ENCODE measurements around the gene ITGBL1.

ITGBL1 gene

GRCh38 chr13:101634142-101634541 is 181.7 kb downstream of the ITGBL1 start:
- DNase-seq: no peak

- DNase-seq: no peak
Observed at GRCh38 chr13:101639711-101640110, 187.2 kb downstream of the ITGBL1 start.

- no peak for DNase-seq
Observed at GRCh38 chr13:101640788-101641400, 188.4 kb downstream of the ITGBL1 start.

GRCh38 chr13:101645871-101646270 is 193.4 kb downstream of the ITGBL1 start:
- DNase-seq: no peak

GRCh38 chr13:101647760-101648159 is 195.3 kb downstream of the ITGBL1 start:
- no peak for DNase-seq

- no peak for DNase-seq
Observed at GRCh38 chr13:101648766-101649487, 196.5 kb downstream of the ITGBL1 start.

- no peak for DNase-seq
Observed at GRCh38 chr13:101649488-101650126, 197.1 kb downstream of the ITGBL1 start.

GRCh38 chr13:101654883-101655282 is 202.4 kb downstream of the ITGBL1 start:
- no peak for DNase-seq

- no peak for DNase-seq
Observed at GRCh38 chr13:101655435-101655834, 203.0 kb downstream of the ITGBL1 start.

- DNase-seq: no peak
Observed at GRCh38 chr13:101660711-101661110, 208.2 kb downstream of the ITGBL1 start.

GRCh38 chr13:101661839-101662238 is 209.4 kb downstream of the ITGBL1 start:
- no peak for DNase-seq

GRCh38 chr13:101673360-101674105 is 221.1 kb downstream of the ITGBL1 start:
- no peak for DNase-seq

GRCh38 chr13:101681834-101682233 is 229.4 kb downstream of the ITGBL1 start:
- no peak for DNase-seq

- DNase-seq: no peak
Observed at GRCh38 chr13:101686003-101686402, 233.5 kb downstream of the ITGBL1 start.

GRCh38 chr13:101690871-101691270 is 238.4 kb downstream of the ITGBL1 start:
- DNase-seq: peak; percentile 76

GRCh38 chr13:101691341-101691860 is 238.9 kb downstream of the ITGBL1 start:
- peak; percentile 76 for DNase-seq

- DNase-seq: peak; percentile 93
Observed at GRCh38 chr13:101695870-101696516, 243.5 kb downstream of the ITGBL1 start.

GRCh38 chr13:101697745-101698144 is 245.3 kb downstream of the ITGBL1 start:
- DNase-seq: no peak

- DNase-seq: no peak
Observed at GRCh38 chr13:101698400-101698799, 245.9 kb downstream of the ITGBL1 start.

- DNase-seq: peak; percentile 45
Observed at GRCh38 chr13:101700598-101700997, 248.1 kb downstream of the ITGBL1 start.

- DNase-seq: no peak
Observed at GRCh38 chr13:101703081-101703480, 250.6 kb downstream of the ITGBL1 start.

- no peak for DNase-seq
Observed at GRCh38 chr13:101703838-101704237, 251.4 kb downstream of the ITGBL1 start.

- peak; percentile 79 for DNase-seq
Observed at GRCh38 chr13:101706651-101707050, 254.2 kb downstream of the ITGBL1 start.

Data from NCI-H446 treated with DMSO at 0.1 percent for 48 hours (cell line).